Naive thymus-derived CD4-positive, alpha-beta T cell (primary cell): Measurements from ENCODE around the gene ST3GAL5. TPM values are rescaled to one million over a fixed set of nuclear protein-coding genes. Genes with fewer than 3 reads are reported as not detected.

ENCODE experiments used
- ATAC-seq: fragments of 150-1000 bp; cut with Tn5 transposase; 2 replicates; pipeline ENCODE4 v1.10.0; 2021; ENCODE audit warnings: mild to moderate bottlenecking, moderate library complexity
- CTCF ChIA-PET: fragments of 350-600 bp; sonication (Branson Sonifier 250); formaldehyde crosslinking; loops from one replicate; lab custom pipeline; 2021; ENCODE audit warnings: antibody characterized with exemption; lab: Charles Lee
- POLR2A ChIA-PET: fragments of 350-600 bp; sonication (Branson Sonifier 250); formaldehyde crosslinking; loops from one replicate; lab custom pipeline; 2021; ENCODE audit warnings: antibody characterized with exemption, inconsistent platforms; lab: Charles Lee
- DNase-seq, 9 donors: peaks; one replicate each; pipeline versions ENCODE4 v3.0.0 to v3.0.0-alpha.2; 2020 to 2022; ENCODE audit warnings: mixed read lengths in 1 of 9
- H3K27ac ChIP-seq: one replicate; pipeline ENCODE4 v1.7.0; 2013; ENCODE audit warnings: mild to moderate bottlenecking, low read depth, low read length, moderate library complexity
- H3K27me3 ChIP-seq, 2 donors: one replicate each; pipeline ENCODE4 v1.7.0; 2013; ENCODE audit warnings: low read length in 2 of 2, mild to moderate bottlenecking in 2 of 2, moderate library complexity in 2 of 2; ENCODE audit not compliant: control insufficient read depth in 2 of 2, insufficient read depth in 2 of 2
- H3K36me3 ChIP-seq, 3 experiments: 1 replicate in 2 of 3; 2 replicates in 1 of 3; pipeline ENCODE4 v1.7.0; 2013; ENCODE audit warnings: low read length in 3 of 3, mild to moderate bottlenecking in 3 of 3, moderate library complexity in 1 of 3; ENCODE audit not compliant: insufficient read depth in 3 of 3, control insufficient read depth in 2 of 3
- H3K4me1 ChIP-seq, 2 donors: one replicate each; pipeline ENCODE4 v1.7.0; 2013; ENCODE audit warnings: low read length in 2 of 2, mild to moderate bottlenecking in 2 of 2, moderate library complexity in 1 of 2; ENCODE audit not compliant: control insufficient read depth in 2 of 2, insufficient read depth in 2 of 2
- H3K4me3 ChIP-seq: 2 replicates; pipeline ENCODE4 v1.7.0; 2013; ENCODE audit warnings: mild to moderate bottlenecking, low read length
- H3K9me3 ChIP-seq, 3 experiments: 1 replicate in 2 of 3; 2 replicates in 1 of 3; pipeline ENCODE4 v1.7.0; 2013; ENCODE audit warnings: low read length in 3 of 3; ENCODE audit not compliant: control insufficient read depth in 2 of 3
- H3K27ac Mint-ChIP-seq, 9 donors: one replicate each; pipeline ENCODE4 v1.8.0; 2020 to 2022; ENCODE audit warnings: mixed read lengths in 9 of 9, mild to moderate bottlenecking in 8 of 9, moderate library complexity in 5 of 9, inconsistent platforms in 2 of 9
- H3K27me3 Mint-ChIP-seq, 5 donors: one replicate each; pipeline ENCODE4 v1.8.0; 2021 to 2022; ENCODE audit warnings: mixed read lengths in 5 of 5, mild to moderate bottlenecking in 1 of 5
- H3K36me3 Mint-ChIP-seq, 5 donors: one replicate each; pipeline ENCODE4 v1.8.0; 2020 to 2022; ENCODE audit warnings: mixed read lengths in 5 of 5, mild to moderate bottlenecking in 3 of 5, inconsistent platforms in 1 of 5
- H3K4me1 Mint-ChIP-seq, 7 donors: one replicate each; pipeline ENCODE4 v1.8.0; 2020 to 2022; ENCODE audit warnings: mixed read lengths in 7 of 7, mild to moderate bottlenecking in 3 of 7, inconsistent platforms in 1 of 7
- H3K4me3 Mint-ChIP-seq, 10 donors: one replicate each; pipeline ENCODE4 v1.8.0; 2020 to 2022; ENCODE audit warnings: mild to moderate bottlenecking in 10 of 10, mixed read lengths in 10 of 10, moderate library complexity in 6 of 10, inconsistent platforms in 2 of 10
- H3K9me3 Mint-ChIP-seq, 11 donors: one replicate each; pipeline ENCODE4 v1.8.0; 2020 to 2022; ENCODE audit warnings: mixed read lengths in 11 of 11, mild to moderate bottlenecking in 4 of 11, inconsistent platforms in 1 of 11, moderate library complexity in 1 of 11
- intact Hi-C, 2 donors: fragments of 100-400 bp; cut with micrococcal nuclease; formaldehyde crosslinking; loops; one replicate each; pipeline ENCODE4 v1.15.1; 2023
- polyA plus RNA-seq, 2 donors: library from polyadenylated mRNA; unstranded; fragments of 300-500 nt; fragmentation: Illumina TruSeq; gene quantifications; one replicate each; pipeline ENCODE4 v1.2.3, GENCODE V29; 2021
- total RNA-seq, 6 experiments: library from RNA in 5 of 6; stranded (reverse) in 5 of 6; gene quantifications; 1 replicate in 5 of 6; 2 replicates in 1 of 6; pipeline ENCODE4 v1.2.3 and lab custom pipeline; 2021 to 2026

The ST3GAL5 gene
- total and polyA plus RNA-seq, 7 experiments from 2014 or later = 15.0 to 53.6 (median 39.3) TPM

- H3K4me1 ChIP-seq = peaks cover 4 to 5% of the 10 kb centered on the region in 2 donors
- Mint-ChIP-seq H3K36me3 (peaks cover 0 to 6% (median 0%) of the 10 kb centered on the region in 5 donors), H3K4me3 (no peak overlapping the region), H3K9me3 (peaks cover 0 to 3% (median 0%) of the 10 kb centered on the region in 11 donors), H3K4me1 (peaks cover 20 to 43% (median 34%) of the 10 kb centered on the region in 7 donors), H3K27me3 (peaks cover 0 to 21% (median 0%) of the 10 kb centered on the region in 5 donors), H3K27ac (peak overlapping the region in 1 of 9 donors; percentile 12)
- no peak for DNase-seq
- no peak overlapping the region for H3K4me3 ChIP-seq
- H3K27me3 ChIP-seq = no peaks in the 10 kb centered on the region
- H3K27ac ChIP-seq = no peak overlapping the region
- H3K9me3 ChIP-seq = no peaks in the 10 kb centered on the region
- no peaks in the 10 kb centered on the region for H3K36me3 ChIP-seq
- CTCF ChIA-PET = interaction anchor here (0.8 to 9.3 kb wide), 3 partner anchors 61 to 251 kb away, joined by 4 to 219 read pairs (median 123); partner anchors contain the start of gene ST3GAL5
- intact Hi-C loops = no loop called here
- no peak for ATAC-seq
- POLR2A ChIA-PET = no interaction called here
Measured at GRCh38 chr2:85828725-85829124, 60.1 kb downstream of the ST3GAL5 start.

DNA sequence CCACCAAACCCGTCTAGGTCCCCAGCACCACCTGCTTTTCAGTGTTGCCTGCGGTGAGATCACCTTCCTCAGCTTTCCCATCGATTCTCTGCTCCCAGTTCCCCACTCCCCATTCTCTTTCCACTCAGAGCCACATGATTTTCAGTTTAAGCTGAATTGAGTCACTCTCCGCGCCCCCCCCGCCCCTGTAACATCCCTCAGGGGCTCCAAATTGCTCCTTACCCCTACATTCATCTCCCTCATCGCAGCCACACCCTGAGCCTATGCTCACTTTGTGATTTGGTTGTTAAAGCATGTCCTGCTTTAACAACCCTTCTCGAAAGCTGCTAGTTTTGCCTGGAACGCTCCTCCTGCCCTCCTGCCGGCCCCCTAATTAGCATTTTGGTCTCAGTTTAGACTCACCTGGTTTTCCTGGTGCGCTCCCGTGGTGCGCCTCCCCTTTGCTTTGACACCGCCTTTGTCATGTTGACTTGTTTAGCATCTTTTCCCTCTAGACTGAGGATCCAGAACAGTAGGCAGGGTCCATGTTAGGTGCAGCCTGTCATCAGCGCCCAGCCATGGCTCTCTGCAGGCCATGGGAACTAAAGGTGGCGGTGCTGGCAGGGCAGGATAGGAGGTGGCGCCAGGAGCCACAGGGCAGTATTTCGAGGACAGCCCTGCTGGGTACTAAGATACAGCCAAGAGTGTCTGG, 60.8 kb downstream of the ST3GAL5 start:
- ChIA-PET POLR2A (interaction anchor here (0.7 to 2.1 kb wide), 6 partner anchors 23 to 596 kb away, joined by 3 to 16 read pairs (median 5); partner anchors contain the start of gene ST3GAL5), CTCF (interaction anchor here (0.6 to 9.3 kb wide), 27 partner anchors 8 to 306 kb away, joined by 3 to 219 read pairs (median 4); partner anchors contain the start of gene ST3GAL5)
- no peaks in the 10 kb centered on the region for H3K36me3 Mint-ChIP-seq
- DNase-seq (no peak), ATAC-seq (no peak)
- H3K4me1 Mint-ChIP-seq = peaks cover 18 to 36% (median 27%) of the 10 kb centered on the region in 7 donors
- H3K9me3 Mint-ChIP-seq = peaks cover 0 to 3% (median 0%) of the 10 kb centered on the region in 11 donors
- H3K27ac Mint-ChIP-seq = peak overlapping the region in 7 of 9 donors; percentile 7 to 76 (median 68)
- peak overlapping the region in 6 of 10 donors; percentile 7 to 65 (median 57) for H3K4me3 Mint-ChIP-seq
- Histone ChIP-seq H3K9me3 (no peaks in the 10 kb centered on the region), H3K27me3 (no peaks in the 10 kb centered on the region), H3K4me3 (peak overlapping the region; percentile 49), H3K27ac (no peak overlapping the region), H3K36me3 (no peaks in the 10 kb centered on the region), H3K4me1 (peaks cover 4 to 5% of the 10 kb centered on the region in 2 donors)
- intact Hi-C loops = loop anchor here (1.0 kb wide), 6 partner anchors 25 to 277 kb away; partner anchors contain the start of gene POLR1A (in 1 of the 2)
- H3K27me3 Mint-ChIP-seq = peaks cover 0 to 24% (median 0%) of the 10 kb centered on the region in 5 donors

DNA sequence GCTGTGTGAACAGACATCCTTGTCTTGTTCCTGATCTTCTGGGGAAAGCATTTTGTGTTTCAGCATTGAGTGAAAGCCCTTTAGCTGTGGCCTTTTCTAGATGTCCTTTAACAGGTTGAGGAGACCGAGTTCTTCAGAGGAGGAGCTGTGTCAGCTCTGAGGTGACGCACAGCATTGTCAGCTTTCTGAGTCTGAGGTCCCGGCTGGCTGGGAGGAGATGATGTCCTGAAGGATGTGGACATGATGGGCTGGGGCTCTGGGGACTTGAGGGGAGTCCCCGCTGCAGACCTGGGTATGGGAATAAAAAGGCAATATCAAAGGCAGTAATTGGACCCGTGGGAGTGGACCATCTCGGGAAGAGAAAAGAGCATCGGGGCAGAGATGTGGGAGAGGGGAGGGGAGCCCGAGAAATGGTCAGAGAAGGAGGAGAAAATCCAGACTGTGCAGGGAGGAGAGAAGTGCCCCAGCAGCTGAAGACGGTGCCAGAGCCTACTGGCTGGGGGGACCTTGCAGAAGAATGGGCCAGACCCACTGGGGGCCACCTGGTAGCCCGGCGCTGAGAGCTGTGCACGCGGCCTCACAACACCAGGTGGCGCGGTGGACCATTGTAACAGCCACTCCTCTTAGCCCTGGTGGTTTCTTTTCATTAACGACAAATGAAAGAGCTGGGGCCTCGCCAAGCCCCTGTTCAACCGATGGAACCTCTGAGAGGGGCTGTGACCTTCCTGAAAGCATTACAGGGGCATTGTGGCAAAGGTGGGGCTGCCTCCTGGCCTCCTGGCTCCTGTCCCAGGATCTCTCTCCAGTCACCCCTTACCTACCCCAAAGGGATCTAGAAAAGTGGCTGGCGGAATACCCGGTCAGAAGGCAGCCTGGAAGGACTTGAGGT, 61.6 kb downstream of the ST3GAL5 start:
- CTCF ChIA-PET = interaction anchor here (0.6 to 9.3 kb wide), 32 partner anchors 9 to 527 kb away, joined by 3 to 219 read pairs (median 4); partner anchors contain the start of gene ST3GAL5
- ATAC-seq (peak; percentile 99), DNase-seq (peak; percentile 64 to 83 (median 79))
- H3K9me3 ChIP-seq = no peaks in the 10 kb centered on the region
- Mint-ChIP-seq H3K4me1 (peaks cover 18 to 31% (median 25%) of the 10 kb centered on the region in 7 donors), H3K9me3 (peaks cover 0 to 3% (median 0%) of the 10 kb centered on the region in 11 donors), H3K36me3 (no peaks in the 10 kb centered on the region), H3K4me3 (peak overlapping the region in 7 of 10 donors; percentile 8 to 65 (median 55)), H3K27ac (peak overlapping the region in 8 of 9 donors; percentile 7 to 70 (median 63)), H3K27me3 (peaks cover 0 to 31% (median 0%) of the 10 kb centered on the region in 5 donors)
- H3K4me3 ChIP-seq = peak overlapping the region; percentile 49
- no peaks in the 10 kb centered on the region for H3K36me3 ChIP-seq
- no peak overlapping the region for H3K27ac ChIP-seq
- H3K27me3 ChIP-seq = no peaks in the 10 kb centered on the region
- POLR2A ChIA-PET = interaction anchor here (0.7 to 2.1 kb wide), 6 partner anchors 24 to 596 kb away, joined by 3 to 16 read pairs (median 5); partner anchors contain the start of gene ST3GAL5
- intact Hi-C loops = loop anchor here (1.0 kb wide), 6 partner anchors 26 to 278 kb away; partner anchors contain the start of gene POLR1A (in 1 of the 2)
- H3K4me1 ChIP-seq = peaks cover 4 to 5% of the 10 kb centered on the region in 2 donors

GRCh38 chr2:85823951-85824350, 64.8 kb downstream of the ST3GAL5 start:
- Histone ChIP-seq H3K36me3 (no peaks in the 10 kb centered on the region), H3K4me1 (peaks cover 4 to 5% of the 10 kb centered on the region in 2 donors), H3K4me3 (no peak overlapping the region), H3K27ac (no peak overlapping the region), H3K27me3 (no peaks in the 10 kb centered on the region), H3K9me3 (no peaks in the 10 kb centered on the region)
- no peak overlapping the region for H3K27ac Mint-ChIP-seq
- ChIA-PET POLR2A (interaction anchor here (1.4 kb wide), 1 partner anchor 63 kb away, joined by 6 read pairs; no protein-coding TSS in a partner anchor), CTCF (interaction anchor here (0.9 to 9.3 kb wide), 3 partner anchors 65 to 255 kb away, joined by 3 to 219 read pairs (median 38); partner anchors contain the start of gene ST3GAL5)
- peaks cover 0 to 52% (median 0%) of the 10 kb centered on the region in 5 donors for H3K27me3 Mint-ChIP-seq
- no peaks in the 10 kb centered on the region for H3K36me3 Mint-ChIP-seq
- intact Hi-C loops = no loop called here
- peaks cover 12 to 16% (median 15%) of the 10 kb centered on the region in 7 donors for H3K4me1 Mint-ChIP-seq
- ATAC-seq (no peak), DNase-seq (no peak)
- H3K9me3 Mint-ChIP-seq = no peaks in the 10 kb centered on the region
- no peak overlapping the region for H3K4me3 Mint-ChIP-seq

- no peaks in the 10 kb centered on the region for H3K36me3 Mint-ChIP-seq
- ChIA-PET CTCF (interaction anchor here (0.7 kb wide), 1 partner anchor 71 kb away, joined by 4 read pairs; no protein-coding TSS in a partner anchor), POLR2A (interaction anchor here (1.3 kb wide), 1 partner anchor 66 kb away, joined by 3 read pairs; the partner anchor contains the start of gene ST3GAL5)
- H3K4me3 ChIP-seq = no peak overlapping the region
- no peaks in the 10 kb centered on the region for H3K36me3 ChIP-seq
- H3K4me3 Mint-ChIP-seq = no peak overlapping the region
- H3K27ac ChIP-seq = no peak overlapping the region
- no peak overlapping the region for H3K27ac Mint-ChIP-seq
- ATAC-seq = no peak
- no peaks in the 10 kb centered on the region for H3K27me3 ChIP-seq
- no peaks in the 10 kb centered on the region for H3K9me3 Mint-ChIP-seq
- peaks cover 0 to 57% (median 0%) of the 10 kb centered on the region in 5 donors for H3K27me3 Mint-ChIP-seq
- peaks cover 3 to 4% of the 10 kb centered on the region in 2 donors for H3K4me1 ChIP-seq
- no peaks in the 10 kb centered on the region for H3K9me3 ChIP-seq
- peaks cover 5 to 10% (median 6%) of the 10 kb centered on the region in 7 donors for H3K4me1 Mint-ChIP-seq
- no peak for DNase-seq
- intact Hi-C loops = no loop called here
Measured at GRCh38 chr2:85822766-85823165, 66.0 kb downstream of the ST3GAL5 start.
